Suprapubic skin (tissue), 4 donors: Measurements from ENCODE around the gene RRP1B. TPM values are rescaled to one million over a fixed set of nuclear protein-coding genes. Genes with fewer than 3 reads are reported as not detected.

ENCODE experiments used
- DNase-seq, 2 donors: peaks; one replicate each; pipeline ENCODE4 v3.0.0-alpha.2; 2019; ENCODE audit warnings: low spot score in 2 of 2
- H3K27ac ChIP-seq: fragments of 200-600 bp; sonication (generic); one replicate; pipeline ENCODE4 v1.5.1; 2019
- H3K27me3 ChIP-seq: fragments of 200-600 bp; sonication (generic); one replicate; pipeline ENCODE4 v1.5.1; 2019
- H3K36me3 ChIP-seq: fragments of 200-600 bp; sonication (generic); one replicate; pipeline ENCODE4 v1.5.1; 2019
- H3K4me1 ChIP-seq: fragments of 200-600 bp; sonication (generic); one replicate; pipeline ENCODE4 v1.5.1; 2019
- H3K4me3 ChIP-seq: fragments of 200-600 bp; sonication (generic); one replicate; pipeline ENCODE4 v1.5.1; 2019; ENCODE audit warnings: mild to moderate bottlenecking
- H3K9me3 ChIP-seq: fragments of 200-600 bp; sonication (generic); one replicate; pipeline ENCODE4 v1.5.1; 2019
- EP300 ChIP-seq: sonication (generic); formaldehyde crosslinking; IDR thresholded peaks from one replicate; pipeline ENCODE4 v1.6.1; 2017; ENCODE audit warnings: antibody characterized with exemption
- POLR2A ChIP-seq, 2 donors: fragments of 450-650 bp; IDR thresholded peaks; one replicate each; pipeline ENCODE4 v1.6.1; 2017; ENCODE audit warnings: antibody characterized with exemption in 2 of 2, mild to moderate bottlenecking in 2 of 2, moderate library complexity in 2 of 2
- POLR2AphosphoS5 ChIP-seq, 3 donors: sonication (generic); formaldehyde crosslinking; IDR thresholded peaks; one replicate each; pipeline ENCODE4 v1.6.1; 2017; ENCODE audit warnings: antibody characterized with exemption in 3 of 3
- WGBS: methylation state at CpG from one replicate; pipeline ENCODE4 v1.1.5; 2018; 5-methylcytosine and 5-hydroxymethylcytosine counted together
- total RNA-seq, 4 donors: library from RNA; depleted of rRNA; stranded (reverse); fragments of >200 nt; gene quantifications; one replicate each; pipeline ENCODE4 v1.1.0, GENCODE V29; 2016
- TF ChIP-seq, protein P1 (sequence below), 2 donors: fragments of 200-600 bp in 1 of 2; fragments of 450-650 bp in 1 of 2; sonication (generic) in 1 of 2; IDR thresholded peaks; one replicate each; pipeline ENCODE4 v1.5.1; 2016 to 2019; ENCODE audit warnings: antibody characterized with exemption in 2 of 2, mild to moderate bottlenecking in 1 of 2, moderate library complexity in 1 of 2

The RRP1B gene
- total RNA-seq, 4 donors from 2014 or later: 19.1 to 25.1 (median 23.3) TPM

DNA sequence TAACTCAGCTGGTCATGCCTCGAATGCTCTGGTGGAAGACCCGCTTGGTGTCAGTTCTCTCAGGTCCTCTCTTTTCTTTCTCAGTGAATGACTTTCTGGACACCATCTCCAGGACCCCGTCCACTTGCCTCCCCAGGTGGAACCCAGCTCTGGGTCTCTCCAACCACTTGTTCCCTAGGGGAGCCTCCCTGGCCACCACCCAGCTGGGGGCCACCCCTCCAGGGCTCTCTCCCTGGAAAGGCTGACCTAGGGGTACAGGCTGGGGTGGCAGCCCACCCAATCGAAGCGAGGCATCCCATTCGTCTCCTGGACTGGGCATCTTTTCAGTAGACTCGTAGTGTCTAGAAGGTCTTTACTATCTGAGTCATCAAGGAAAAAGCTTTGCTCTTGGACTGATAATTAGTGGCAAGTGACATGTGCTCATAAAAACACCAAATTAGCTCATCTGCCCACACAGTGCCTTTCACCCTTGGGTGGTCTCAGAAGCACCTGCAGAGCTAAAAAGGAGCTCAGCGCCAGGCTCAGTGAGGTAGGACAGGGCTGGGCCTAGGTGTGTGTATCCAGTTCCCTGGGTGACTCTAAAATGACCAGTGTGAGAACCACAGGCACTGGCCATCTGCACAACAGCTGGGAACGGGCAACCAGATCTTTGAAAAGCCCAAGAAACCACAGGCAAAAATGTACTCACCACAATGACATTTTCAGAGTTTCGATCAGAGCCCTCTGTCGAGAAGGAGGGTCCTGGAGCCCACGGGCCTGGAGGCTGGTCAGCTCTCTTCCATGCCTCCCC lies 57.2 kb downstream of the RRP1B start:
- H3K27ac ChIP-seq: no peak overlapping the region

DNA sequence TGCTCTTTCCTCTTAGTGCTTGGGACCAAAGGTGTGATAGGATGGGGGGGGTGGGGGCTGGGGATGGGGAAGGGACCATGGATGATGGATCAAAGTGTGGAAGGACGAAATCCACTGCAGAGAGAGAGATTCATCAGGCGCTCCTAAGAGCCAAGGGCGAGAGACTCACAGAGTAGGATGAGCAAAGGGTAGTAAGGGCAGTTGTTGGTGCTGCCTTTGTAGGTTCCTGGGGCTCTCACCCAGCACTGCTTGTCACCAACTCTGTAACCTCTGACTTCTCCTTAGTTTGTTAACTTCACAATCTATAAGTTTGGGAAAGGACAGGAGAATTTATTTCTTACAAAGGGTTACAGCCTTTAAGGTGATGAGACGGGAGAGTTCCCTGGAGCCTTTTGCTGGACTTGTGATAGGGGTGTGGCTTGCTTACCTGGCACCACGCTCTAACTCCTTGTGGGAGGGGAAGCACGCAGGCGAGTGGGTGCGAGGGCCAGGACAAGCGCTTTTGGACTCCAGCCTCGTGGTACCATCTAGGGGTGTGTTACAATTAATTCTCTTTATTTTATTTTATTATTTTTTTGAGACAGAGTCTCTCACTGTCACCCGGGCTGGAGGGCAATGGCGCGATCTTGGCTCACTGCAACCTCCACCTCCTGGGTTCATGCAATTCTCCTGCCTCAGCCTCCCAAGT lies 58.0 kb downstream of the RRP1B start:
- Histone ChIP-seq H3K36me3 (no peaks in the 10 kb centered on the region), H3K27ac (no peak overlapping the region), H3K4me1 (peaks cover 39% of the 10 kb centered on the region), H3K4me3 (no peak overlapping the region), H3K27me3 (no peaks in the 10 kb centered on the region), H3K9me3 (no peaks in the 10 kb centered on the region)
- WGBS: 63% methylated on average over 13 of the region's 13 CpGs
- no peak for DNase-seq
- TF ChIP-seq EP300 (no peak), POLR2A (IDR thresholded peaks at IDR 0.05) (no peak), POLR2AphosphoS5 (IDR thresholded peaks at IDR 0.05) (no peak)
- TF ChIP-seq, protein P1, sequence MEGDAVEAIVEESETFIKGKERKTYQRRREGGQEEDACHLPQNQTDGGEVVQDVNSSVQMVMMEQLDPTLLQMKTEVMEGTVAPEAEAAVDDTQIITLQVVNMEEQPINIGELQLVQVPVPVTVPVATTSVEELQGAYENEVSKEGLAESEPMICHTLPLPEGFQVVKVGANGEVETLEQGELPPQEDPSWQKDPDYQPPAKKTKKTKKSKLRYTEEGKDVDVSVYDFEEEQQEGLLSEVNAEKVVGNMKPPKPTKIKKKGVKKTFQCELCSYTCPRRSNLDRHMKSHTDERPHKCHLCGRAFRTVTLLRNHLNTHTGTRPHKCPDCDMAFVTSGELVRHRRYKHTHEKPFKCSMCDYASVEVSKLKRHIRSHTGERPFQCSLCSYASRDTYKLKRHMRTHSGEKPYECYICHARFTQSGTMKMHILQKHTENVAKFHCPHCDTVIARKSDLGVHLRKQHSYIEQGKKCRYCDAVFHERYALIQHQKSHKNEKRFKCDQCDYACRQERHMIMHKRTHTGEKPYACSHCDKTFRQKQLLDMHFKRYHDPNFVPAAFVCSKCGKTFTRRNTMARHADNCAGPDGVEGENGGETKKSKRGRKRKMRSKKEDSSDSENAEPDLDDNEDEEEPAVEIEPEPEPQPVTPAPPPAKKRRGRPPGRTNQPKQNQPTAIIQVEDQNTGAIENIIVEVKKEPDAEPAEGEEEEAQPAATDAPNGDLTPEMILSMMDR (IDR thresholded peaks at IDR 0.05): no peak

More for the DNA sequence above, 57.2 kb downstream of the RRP1B start:
- H3K27me3 ChIP-seq: no peaks in the 10 kb centered on the region
- no peak for DNase-seq
- H3K4me3 ChIP-seq: no peak overlapping the region
- H3K36me3 ChIP-seq: no peaks in the 10 kb centered on the region
- H3K4me1 ChIP-seq: peaks cover 39% of the 10 kb centered on the region
- TF ChIP-seq EP300 (no peak), POLR2AphosphoS5 (IDR thresholded peaks at IDR 0.05) (no peak), POLR2A (IDR thresholded peaks at IDR 0.05) (no peak)
- TF ChIP-seq, protein P1 (IDR thresholded peaks at IDR 0.05): no peak
- 72% methylated on average over 12 of the region's 12 CpGs for WGBS
- H3K9me3 ChIP-seq: no peaks in the 10 kb centered on the region

DNA sequence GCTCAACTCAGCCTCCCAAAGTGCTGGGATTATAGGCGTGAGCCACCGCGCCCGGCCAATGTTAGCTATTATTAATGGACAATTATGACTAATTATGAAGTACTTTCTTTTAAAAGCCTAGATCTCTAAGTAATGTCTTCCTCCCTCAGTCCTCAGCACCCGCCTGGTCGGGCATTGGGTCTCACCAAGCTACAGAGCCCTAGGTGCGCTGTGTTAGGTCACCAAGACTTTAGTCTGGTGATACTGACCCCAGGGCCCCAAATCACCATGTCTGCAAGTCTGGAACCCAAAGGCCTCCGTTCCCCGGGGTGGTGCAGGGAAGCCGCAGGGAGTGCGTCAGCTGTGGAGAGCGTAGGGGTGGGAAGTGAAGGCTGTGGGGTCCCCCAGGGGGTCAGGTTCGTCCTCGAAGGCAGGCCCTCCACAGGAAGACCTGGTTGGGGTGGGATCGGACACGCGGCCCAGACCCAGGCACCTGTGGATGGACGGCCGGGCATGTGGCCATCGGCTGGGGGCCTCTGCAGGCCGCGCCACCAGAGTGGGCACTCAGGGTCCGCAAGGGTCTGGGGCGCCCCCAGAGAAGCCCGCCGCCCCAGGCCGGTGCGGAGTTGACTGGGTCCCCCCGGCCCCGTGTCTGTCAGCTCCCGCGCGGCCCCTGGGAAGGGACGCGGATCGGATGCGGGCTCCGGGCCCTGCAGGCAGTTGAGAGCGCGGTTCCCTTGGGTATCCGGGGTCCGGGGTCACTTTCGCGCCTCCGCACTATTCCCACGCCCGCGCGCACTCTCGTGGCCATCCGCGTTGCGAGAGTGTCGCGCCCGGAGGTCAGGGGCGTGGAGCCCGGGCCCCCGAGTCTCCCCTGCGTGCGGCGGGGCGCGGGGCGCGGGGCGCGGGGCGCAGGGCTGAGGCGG lies 58.9 kb downstream of the RRP1B start:
- 94% methylated on average over 14 of the region's 70 CpGs for WGBS
- Histone ChIP-seq H3K36me3 (no peaks in the 10 kb centered on the region), H3K9me3 (no peaks in the 10 kb centered on the region), H3K27me3 (no peaks in the 10 kb centered on the region), H3K27ac (peak overlapping the region; percentile 91), H3K4me3 (peak overlapping the region; percentile 86), H3K4me1 (peaks cover 34% of the 10 kb centered on the region)
- TF ChIP-seq EP300 (no peak), POLR2A (IDR thresholded peaks at IDR 0.05) (no peak), POLR2AphosphoS5 (IDR thresholded peaks at IDR 0.05) (no peak)
- TF ChIP-seq, protein P1 (IDR thresholded peaks at IDR 0.05): no peak
- no peak for DNase-seq

DNA sequence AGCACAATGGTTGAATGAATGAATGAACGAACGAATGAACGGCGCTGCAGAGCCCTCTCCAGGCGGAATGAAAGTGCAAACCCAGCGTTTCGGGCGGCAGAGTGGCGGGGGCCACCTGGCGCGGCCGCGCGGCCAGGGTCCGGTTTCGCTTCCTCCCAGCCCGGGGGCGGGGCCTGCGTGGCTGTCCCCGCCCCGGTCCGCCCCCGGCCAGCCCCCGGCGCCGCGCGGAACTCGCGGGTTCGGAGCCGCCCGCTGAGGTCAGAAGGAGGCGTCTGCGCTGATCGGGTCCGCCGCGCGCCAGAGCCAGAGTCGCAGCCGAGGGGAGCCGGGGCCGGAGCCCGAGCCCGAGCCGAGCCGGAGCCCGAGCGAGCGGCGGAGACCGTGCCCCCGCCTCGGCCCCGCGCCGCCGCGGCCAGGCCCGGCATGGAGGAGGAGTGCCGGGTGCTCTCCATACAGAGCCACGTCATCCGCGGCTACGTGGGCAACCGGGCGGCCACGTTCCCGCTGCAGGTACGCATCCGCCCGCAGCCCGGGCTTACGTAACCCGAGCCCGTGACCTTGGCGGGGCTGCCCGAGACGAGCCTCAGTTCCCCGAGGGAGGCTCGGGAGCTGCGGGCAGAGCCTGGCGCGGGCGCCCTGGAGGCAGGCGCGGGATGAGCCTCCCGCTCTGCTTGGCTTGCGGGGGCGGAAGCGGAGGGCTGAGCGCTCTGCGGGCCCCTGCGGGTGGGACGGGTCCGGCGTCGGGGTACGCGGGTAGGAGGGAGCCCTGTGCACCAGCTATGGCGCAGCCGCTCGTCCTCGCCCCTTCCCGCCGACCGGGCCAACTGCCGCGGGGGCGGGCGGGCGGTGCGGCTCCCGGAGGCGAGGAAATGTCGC lies 59.8 kb downstream of the RRP1B start, which contains the start of gene PDXK:
Gene PDXK, plus strand, starts transcription at position 258 of the 876 bp plus-strand sequence. Its CDS starts 166 bp downstream, at position 424.
- WGBS: no CpG with 5 or more reads among the region's 117 CpGs
- Histone ChIP-seq H3K4me3 (peak within 1 kb of the TSS; percentile 86), H3K4me1 (peaks cover 34% of the 10 kb centered on the region), H3K27ac (peak within 1 kb of the TSS; percentile 91), H3K9me3 (no peaks in the 10 kb centered on the region), H3K27me3 (no peaks in the 10 kb centered on the region), H3K36me3 (peaks cover 9% of the 10 kb centered on the region)
- no peak for TF ChIP-seq EP300
- TF ChIP-seq, protein P1 (IDR thresholded peaks at IDR 0.05): no peak
- peak in 1 of 2 donors; percentile 79 for TF ChIP-seq POLR2A (IDR thresholded peaks at IDR 0.05)
- peak in 2 of 3 donors; percentile 40 to 55 for TF ChIP-seq POLR2AphosphoS5 (IDR thresholded peaks at IDR 0.05)
- DNase-seq: peak in 1 of 2 donors; percentile 88
